Measurements from ENCODE around the gene XPNPEP1.

GRCh38 chr10:109881769-109882057 lies 41.6 kb downstream of the XPNPEP1 start:
- no peak for TF ChIP-seq POLR2A (IDR thresholded peaks at IDR 0.05)
- no peak for TF ChIP-seq CTCF (IDR thresholded peaks at IDR 0.05)

All from adrenal gland (tissue), 5 donors.